IMR-90 (cell line): ENCODE measurements around the gene CES3. TPM values are rescaled to one million over a fixed set of nuclear protein-coding genes. Genes with fewer than 3 reads are reported as not detected.

Experiments
- ATAC-seq: fragments of 200-7000 bp; cut with Tn5 transposase; 2 replicates; pipeline ENCODE4 v1.9.1; 2020; ENCODE audit warnings: low read depth, mild to moderate bottlenecking, moderate library complexity
- BruUV-seq: library from RNA; stranded (reverse); fragments of 400-500 nt; replicated peaks from 2 replicates; lab custom pipeline; 2021; lab: Mats Ljungman, UMichigan
- CTCF ChIA-PET: fragments of 300-600 bp; formaldehyde crosslinking; extraction: SDS; loops from one replicate; lab custom pipeline; 2021; ENCODE audit warnings: antibody characterized with exemption; lab: Yijun Ruan, JAX
- POLR2A ChIA-PET: fragments of 300-600 bp; sonication (Branson Sonifier 250); formaldehyde crosslinking; loops from one replicate; lab custom pipeline; 2022; ENCODE audit warnings: antibody characterized with exemption; ENCODE audit not compliant: unreplicated experiment; lab: Charles Lee
- DNase-seq: peaks from one replicate; pipeline ENCODE4 v3.0.0; 2013
- H2AFZ ChIP-seq: replicated peaks from 2 replicates; pipeline ENCODE3; 2013; ENCODE audit warnings: low read length, mild to moderate bottlenecking; ENCODE audit not compliant: poor library complexity
- H2AK5ac ChIP-seq: 2 replicates; pipeline ENCODE4 v1.6.1; 2013; ENCODE audit warnings: low read depth, low read length, inconsistent platforms
- H2AK9ac ChIP-seq: replicated peaks from 2 replicates; pipeline ENCODE3; 2013; ENCODE audit warnings: mild to moderate bottlenecking, low read depth, low read length, moderate library complexity; ENCODE audit not compliant: poor library complexity
- H2BK120ac ChIP-seq: 2 replicates; pipeline ENCODE4 v1.6.1; 2013; ENCODE audit warnings: low read depth, low read length, inconsistent platforms
- H2BK15ac ChIP-seq: 3 replicates; pipeline ENCODE4 v1.6.1; 2013; ENCODE audit warnings: low read depth, low read length, inconsistent platforms
- H2BK20ac ChIP-seq: 2 replicates; pipeline ENCODE4 v1.6.1; 2013; ENCODE audit warnings: low read depth, mild to moderate bottlenecking, inconsistent platforms, low read length, moderate library complexity
- H2BK5ac ChIP-seq: 2 replicates; pipeline ENCODE4 v1.6.1; 2013; ENCODE audit warnings: mild to moderate bottlenecking, low read depth, low read length, inconsistent platforms; ENCODE audit not compliant: poor library complexity, severe bottlenecking
- H3K14ac ChIP-seq: replicated peaks from 2 replicates; pipeline ENCODE4 v1.6.1; 2013; ENCODE audit warnings: low read depth, low read length, inconsistent platforms
- H3K18ac ChIP-seq: 2 replicates; pipeline ENCODE4 v1.6.1; 2013; ENCODE audit warnings: low read depth, low read length, control low read depth
- H3K23ac ChIP-seq: 2 replicates; pipeline ENCODE4 v1.6.1; 2013; ENCODE audit warnings: low read depth, low read length, inconsistent platforms
- H3K27ac ChIP-seq: 2 replicates; pipeline ENCODE4 v1.5.1; 2013; ENCODE audit warnings: mild to moderate bottlenecking, control low read depth, low read length; ENCODE audit not compliant: insufficient read depth
- H3K27me3 ChIP-seq: 2 replicates; pipeline ENCODE4 v1.6.1; 2013; ENCODE audit warnings: low read length; ENCODE audit not compliant: control insufficient read depth, insufficient read depth
- H3K36me3 ChIP-seq: 2 replicates; pipeline ENCODE4 v1.6.1; 2013; ENCODE audit warnings: low read length, mixed read lengths; ENCODE audit not compliant: control insufficient read depth, insufficient read depth
- H3K4ac ChIP-seq: 2 replicates; pipeline ENCODE4 v1.6.1; 2013; ENCODE audit warnings: low read depth, low read length, inconsistent platforms
- H3K4me1 ChIP-seq: 2 replicates; pipeline ENCODE4 v1.6.1; 2013; ENCODE audit warnings: low read length, mixed read lengths; ENCODE audit not compliant: control insufficient read depth, insufficient read depth
- H3K4me2 ChIP-seq: 2 replicates; pipeline ENCODE4 v1.6.1; 2013; ENCODE audit warnings: low read depth, mild to moderate bottlenecking, control low read depth, low read length, moderate library complexity
- H3K4me3 ChIP-seq: 2 replicates; pipeline ENCODE4 v1.5.1; 2013; ENCODE audit warnings: low read depth, mild to moderate bottlenecking, control low read depth, low read length, moderate library complexity; ENCODE audit not compliant: insufficient read depth
- H3K56ac ChIP-seq: 2 replicates; pipeline ENCODE4 v1.6.1; 2013; ENCODE audit warnings: low read length, inconsistent platforms; ENCODE audit not compliant: insufficient read depth; ENCODE audit errors: extremely low read depth
- H3K79me1 ChIP-seq, 2 experiments: 2 replicates each; pipeline ENCODE4 v1.6.1; 2013; ENCODE audit warnings: low read length in 2 of 2, inconsistent platforms in 1 of 2, low read depth in 1 of 2
- H3K9ac ChIP-seq: 2 replicates; pipeline ENCODE4 v1.6.1; 2013; ENCODE audit warnings: low read depth, low read length, control low read depth
- H3K9me1 ChIP-seq: 2 replicates; pipeline ENCODE4 v1.6.1; 2013; ENCODE audit warnings: low read length, inconsistent platforms; ENCODE audit not compliant: insufficient read depth
- H3K9me3 ChIP-seq: 2 replicates; pipeline ENCODE4 v1.6.1; 2013; ENCODE audit warnings: low read length; ENCODE audit not compliant: control insufficient read depth, insufficient read depth
- H4K20me1 ChIP-seq: 2 replicates; pipeline ENCODE4 v1.6.1; 2013; ENCODE audit warnings: low read length, inconsistent platforms; ENCODE audit not compliant: insufficient read depth
- H4K5ac ChIP-seq: 2 replicates; pipeline ENCODE4 v1.6.1; 2013; ENCODE audit warnings: mild to moderate bottlenecking, low read depth, low read length, control low read depth
- H4K8ac ChIP-seq, 2 experiments: 2 replicates each; pipeline ENCODE4 v1.6.1; 2013; ENCODE audit warnings: low read depth in 2 of 2, low read length in 2 of 2, control low read depth in 1 of 2, inconsistent platforms in 1 of 2
- H4K91ac ChIP-seq: 2 replicates; pipeline ENCODE4 v1.6.1; 2013; ENCODE audit warnings: low read depth, low read length, inconsistent platforms; ENCODE audit not compliant: insufficient read depth
- BHLHE40 ChIP-seq: fragments of 150-350 bp; IDR thresholded peaks from 2 replicates; pipeline ENCODE4 v1.6.1; 2016; ENCODE audit warnings: mild to moderate bottlenecking, low read depth, low read length
- CEBPB ChIP-seq: IDR thresholded peaks from 2 replicates; pipeline ENCODE4 v1.6.1; 2012; ENCODE audit warnings: low read depth, low read length, improper control_type of control experiment
- CHD1 ChIP-seq: IDR thresholded peaks from 2 replicates; pipeline ENCODE4 v1.6.1; 2012; ENCODE audit warnings: low read depth, low read length, improper control_type of control experiment
- CTCF ChIP-seq: conservative IDR thresholded peaks from 2 replicates; pipeline ENCODE4 v1.5.1; 2012; ENCODE audit warnings: mild to moderate bottlenecking, low read depth, low read length, improper control_type of control experiment
- ELK1 ChIP-seq: fragments of 150-350 bp; IDR thresholded peaks from 2 replicates; pipeline ENCODE4 v1.6.1; 2016; ENCODE audit warnings: low read depth, mild to moderate bottlenecking, low read length, moderate library complexity, borderline replicate concordance
- FOS ChIP-seq: fragments of 150-350 bp; IDR thresholded peaks from 2 replicates; pipeline ENCODE4 v1.6.1; 2016; ENCODE audit warnings: low read depth, low read length
- MAFK ChIP-seq: IDR thresholded peaks from 2 replicates; pipeline ENCODE4 v1.6.1; 2012; ENCODE audit warnings: low read depth, low read length, improper control_type of control experiment
- MAZ ChIP-seq: IDR thresholded peaks from 2 replicates; pipeline ENCODE4 v1.6.1; 2012; ENCODE audit warnings: low read depth, mild to moderate bottlenecking, low read length, improper control_type of control experiment, moderate library complexity, borderline replicate concordance
- MXI1 ChIP-seq: IDR thresholded peaks from 2 replicates; pipeline ENCODE4 v1.6.1; 2012; ENCODE audit warnings: low read depth, mild to moderate bottlenecking, low read length, moderate library complexity, borderline replicate concordance
- NFE2L2 ChIP-seq: fragments of 150-350 bp; IDR thresholded peaks from 2 replicates; pipeline ENCODE4 v1.6.1; 2016; ENCODE audit warnings: low read depth, mild to moderate bottlenecking, low read length
- POLR2A ChIP-seq: IDR thresholded peaks from 2 replicates; pipeline ENCODE4 v1.6.1; 2012; ENCODE audit warnings: mild to moderate bottlenecking, low read depth, low read length
- RAD21 ChIP-seq: IDR thresholded peaks from 2 replicates; pipeline ENCODE4 v1.6.1; 2012; ENCODE audit warnings: low read length, improper control_type of control experiment
- RCOR1 ChIP-seq: IDR thresholded peaks from 2 replicates; pipeline ENCODE4 v1.6.1; 2012; ENCODE audit warnings: mild to moderate bottlenecking, low read length, improper control_type of control experiment; ENCODE audit not compliant: insufficient replicate concordance
- RFX5 ChIP-seq: IDR thresholded peaks from 2 replicates; pipeline ENCODE4 v1.8.0; 2012; ENCODE audit warnings: low read depth, mild to moderate bottlenecking, low read length, moderate library complexity
- SMC3 ChIP-seq: fragments of 150-350 bp; IDR thresholded peaks from 2 replicates; pipeline ENCODE4 v1.6.1; 2016; ENCODE audit warnings: low read depth, mild to moderate bottlenecking, antibody characterized with exemption, low read length, moderate library complexity
- USF2 ChIP-seq: fragments of 150-350 bp; IDR thresholded peaks from 2 replicates; pipeline ENCODE4 v1.6.1; 2017; ENCODE audit warnings: mild to moderate bottlenecking, antibody characterized with exemption, low read length, low read depth
- WGBS, 2 experiments: methylation state at CpG; one replicate each; pipeline versions ENCODE4 v1.1.5 to v1.1.7; 2013; ENCODE audit warnings: missing lambda C conversion rate in 2 of 2; ENCODE audit not compliant: insufficient read length in 1 of 2; ENCODE audit errors: extremely low coverage in 2 of 2; 5-methylcytosine and 5-hydroxymethylcytosine counted together
- dilution Hi-C: fragments of 300-500 bp; cut with HindIII; formaldehyde crosslinking; loops from one replicate; pipeline ENCODE4 v1.14.3; 2018; ENCODE audit warnings: low sequenced_read_pairs; ENCODE audit not compliant: unreplicated experiment
- in situ Hi-C: fragments of 300-500 bp; cut with MboI; formaldehyde crosslinking; loops from 3 replicates; pipeline ENCODE4 v1.14.3; 2019; ENCODE audit warnings: low sequenced_read_pairs, inconsistent platforms, mixed read lengths
- intact Hi-C: fragments of 100-400 bp; cut with micrococcal nuclease; formaldehyde crosslinking; loops from 2 replicates; pipeline ENCODE4 v1.10.0; 2022
- polyA plus RNA-seq, 3 experiments: library from polyadenylated mRNA; depleted of rRNA; stranded (reverse); fragments of >200 nt; gene quantifications; 2 replicates each; pipeline ENCODE4 v1.2.3, GENCODE V29; 2012; ENCODE audit warnings: low replicate concordance in 1 of 3
- total RNA-seq: library from RNA; depleted of rRNA; stranded (reverse); fragments of >200 nt; gene quantifications from 2 replicates; pipeline ENCODE4 v1.2.3, GENCODE V29; 2012

The CES3 gene
- total and polyA plus RNA-seq, 2 of the 4 experiments (the other 2 are of a cell fraction) = 0.03 TPM; not detected in 1

- no TSS peak for BruUV-seq
- Histone ChIP-seq H4K91ac (no peak overlapping the region), H4K8ac (no peak overlapping the region), H3K56ac (no peak overlapping the region), H4K20me1 (no peaks in the 10 kb centered on the region), H3K36me3 (no peaks in the 10 kb centered on the region), H3K4me2 (no peak overlapping the region), H3K27ac (no peak overlapping the region), H2BK5ac (no peak overlapping the region), H4K5ac (no peak overlapping the region), H3K9ac (no peak overlapping the region), H3K14ac (no peak overlapping the region), H3K4me1 (peaks cover under 1% of the 10 kb centered on the region), H2AK9ac (peak overlapping the region; percentile 9), H3K23ac (no peak overlapping the region), H3K9me1 (no peaks in the 10 kb centered on the region), H2AFZ (no peak overlapping the region), H3K4ac (no peak overlapping the region), H3K79me1 (no peaks in the 10 kb centered on the region), H3K27me3 (peaks cover 15% of the 10 kb centered on the region), H2BK15ac (no peak overlapping the region), H2BK20ac (no peak overlapping the region), H3K9me3 (peaks cover 2% of the 10 kb centered on the region; the same call in 1 of the 2 replicates), H2BK120ac (no peak overlapping the region), H3K4me3 (no peak overlapping the region), H2AK5ac (no peak overlapping the region), H3K18ac (no peak overlapping the region)
- ChIA-PET CTCF (interaction anchor here (0.5 to 1.2 kb wide), 3 partner anchors 201 to 1168 kb away, joined by 3 to 4 read pairs (median 3); no protein-coding TSS in a partner anchor), POLR2A (no interaction called here)
- in situ Hi-C loops (no loop called here), dilution Hi-C loops (no loop called here), intact Hi-C loops (loop anchor here (1.0 kb wide), 2 partner anchors 202 to 232 kb away; no protein-coding TSS in a partner anchor)
- ATAC-seq = no peak
- TF ChIP-seq FOS (no peak), RFX5 (no peak), POLR2A (no peak), ELK1 (no peak), MAFK (no peak), CHD1 (no peak), SMC3 (no peak), MAZ (no peak), RCOR1 (no peak), BHLHE40 (no peak), RAD21 (no peak), MXI1 (no peak), USF2 (no peak), CTCF (no peak), CEBPB (no peak), NFE2L2 (no peak)
- WGBS, 2 experiments = 80% methylated on average over 4 of the region's 10 CpGs; no CpG with 5 or more reads in 1 of the 2 experiments
- no peak for DNase-seq
These were observed 7.5 kb upstream of the CES3 start for GRCh38 chr16:66953462-66954096.
